Measurements from ENCODE around the gene MEF2C. TPM values are rescaled to one million over a fixed set of nuclear protein-coding genes. Genes with fewer than 3 reads are reported as not detected.
A peak's percentile ranks its signal among the peaks of the same experiment; 100 is the strongest.

MEF2C gene
- total RNA-seq, 4 donors from 2014 or later: 17.3 to 58.0 (median 23.5) TPM

DNA sequence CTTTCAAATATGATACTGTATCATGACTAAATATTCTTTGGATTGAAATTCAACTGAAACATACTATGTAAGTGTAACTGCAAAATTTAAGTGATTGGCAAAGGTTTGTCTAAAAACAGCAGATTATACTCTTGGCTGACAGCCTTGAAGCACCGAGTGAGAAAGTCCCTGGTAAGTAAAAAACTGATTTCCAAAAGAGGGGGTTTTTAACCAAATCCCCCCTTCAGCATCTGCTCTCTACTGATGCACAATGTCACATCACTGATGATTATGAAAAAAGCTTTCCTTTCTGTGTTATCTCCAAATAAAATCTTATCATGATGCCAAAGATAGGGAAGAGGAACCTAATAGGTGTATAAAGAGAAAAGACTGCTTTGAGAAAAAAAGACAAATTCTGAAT is 141.0 kb downstream of the MEF2C start:
- in situ Hi-C loops (cut with MboI; ENCODE audit: low pct_ligation_motif_present in 1 of 4, low pct_unique_long_range_greater_than_20kb in 1 of 4, low sequenced_read_pairs in 3 of 4): loop anchor here in 1 of 4 donors (25.0 kb wide), 1 partner anchor 145 kb away; the partner anchor contains the start of gene MEF2C

DNA sequence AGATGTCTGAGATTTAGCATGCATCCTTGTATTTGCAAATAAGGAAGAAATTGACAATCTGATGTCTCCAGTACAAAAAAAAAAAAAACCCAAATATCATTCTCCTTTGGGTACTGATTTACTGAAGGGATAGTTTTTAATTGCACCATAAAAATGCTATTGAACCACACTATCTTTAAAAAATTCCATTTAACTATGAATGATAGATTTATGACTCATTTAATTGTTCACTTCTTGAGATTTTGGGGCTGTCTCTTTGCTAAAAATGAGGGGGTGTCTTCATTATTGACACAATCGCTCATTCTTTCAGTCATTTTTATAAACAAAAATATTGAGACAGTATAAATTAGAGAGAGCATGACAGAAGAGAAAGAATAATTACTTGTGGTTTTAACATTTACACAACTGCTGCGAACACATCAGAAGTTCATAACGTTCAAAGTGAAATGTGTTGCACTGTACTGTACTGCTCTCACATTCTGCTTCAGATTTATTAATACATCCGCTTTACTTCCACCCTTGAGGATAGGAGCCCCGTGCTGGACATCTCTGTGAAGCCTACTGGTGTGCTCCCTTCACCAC is 142.3 kb downstream of the MEF2C start:
- Histone ChIP-seq H3K36me3 (peaks cover 0 to 12% (median 0%) of the 10 kb centered on the region in 4 donors), H3K4me3 (no peak overlapping the region), H3K27me3 (no peaks in the 10 kb centered on the region), H3K4me1 (peaks cover 0 to 15% (median 4%) of the 10 kb centered on the region in 4 donors), H3K27ac (no peak overlapping the region), H3K9me3 (no peaks in the 10 kb centered on the region)
- intact Hi-C loops (cut with DNase I; ENCODE audit: low total_unique reads): no loop called here
- 71% methylated on average over 5 of the region's 5 CpGs for WGBS, 2 donors (ENCODE audit: low coverage in 1 of 2)
- DNase-seq: no peak
- in situ Hi-C loops (cut with MboI; ENCODE audit: low pct_ligation_motif_present in 1 of 4, low pct_unique_long_range_greater_than_20kb in 1 of 4, low sequenced_read_pairs in 3 of 4): loop anchor here in 1 of 4 donors (25.0 kb wide), 1 partner anchor 147 kb away; the partner anchor contains the start of gene MEF2C
- TF ChIP-seq POLR2AphosphoS5 (IDR thresholded peaks at IDR 0.05) (no peak), POLR2A (IDR thresholded peaks at IDR 0.05) (no peak), EP300 (IDR thresholded peaks at IDR 0.05; ENCODE audit: low read depth) (no peak)
- TF ChIP-seq, protein P1, sequence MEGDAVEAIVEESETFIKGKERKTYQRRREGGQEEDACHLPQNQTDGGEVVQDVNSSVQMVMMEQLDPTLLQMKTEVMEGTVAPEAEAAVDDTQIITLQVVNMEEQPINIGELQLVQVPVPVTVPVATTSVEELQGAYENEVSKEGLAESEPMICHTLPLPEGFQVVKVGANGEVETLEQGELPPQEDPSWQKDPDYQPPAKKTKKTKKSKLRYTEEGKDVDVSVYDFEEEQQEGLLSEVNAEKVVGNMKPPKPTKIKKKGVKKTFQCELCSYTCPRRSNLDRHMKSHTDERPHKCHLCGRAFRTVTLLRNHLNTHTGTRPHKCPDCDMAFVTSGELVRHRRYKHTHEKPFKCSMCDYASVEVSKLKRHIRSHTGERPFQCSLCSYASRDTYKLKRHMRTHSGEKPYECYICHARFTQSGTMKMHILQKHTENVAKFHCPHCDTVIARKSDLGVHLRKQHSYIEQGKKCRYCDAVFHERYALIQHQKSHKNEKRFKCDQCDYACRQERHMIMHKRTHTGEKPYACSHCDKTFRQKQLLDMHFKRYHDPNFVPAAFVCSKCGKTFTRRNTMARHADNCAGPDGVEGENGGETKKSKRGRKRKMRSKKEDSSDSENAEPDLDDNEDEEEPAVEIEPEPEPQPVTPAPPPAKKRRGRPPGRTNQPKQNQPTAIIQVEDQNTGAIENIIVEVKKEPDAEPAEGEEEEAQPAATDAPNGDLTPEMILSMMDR (IDR thresholded peaks at IDR 0.05): no peak

More for the DNA sequence above, 141.0 kb downstream of the MEF2C start:
- intact Hi-C loops (cut with DNase I; ENCODE audit: low total_unique reads): no loop called here
- H3K4me1 ChIP-seq: peaks cover 0 to 13% (median 4%) of the 10 kb centered on the region in 4 donors
- peaks cover 0 to 13% (median 0%) of the 10 kb centered on the region in 4 donors for H3K36me3 ChIP-seq
- no peaks in the 10 kb centered on the region for H3K27me3 ChIP-seq
- H3K27ac ChIP-seq: no peak overlapping the region
- H3K9me3 ChIP-seq: no peaks in the 10 kb centered on the region
- TF ChIP-seq POLR2AphosphoS5 (IDR thresholded peaks at IDR 0.05) (no peak), EP300 (IDR thresholded peaks at IDR 0.05; ENCODE audit: low read depth) (no peak), POLR2A (IDR thresholded peaks at IDR 0.05) (no peak)
- TF ChIP-seq, protein P1 (IDR thresholded peaks at IDR 0.05): no peak
- 44 to 59% methylated on average over 1 of the region's 1 CpG for WGBS, 2 donors (ENCODE audit: low coverage in 1 of 2)
- no peak for DNase-seq
- no peak overlapping the region for H3K4me3 ChIP-seq

DNA sequence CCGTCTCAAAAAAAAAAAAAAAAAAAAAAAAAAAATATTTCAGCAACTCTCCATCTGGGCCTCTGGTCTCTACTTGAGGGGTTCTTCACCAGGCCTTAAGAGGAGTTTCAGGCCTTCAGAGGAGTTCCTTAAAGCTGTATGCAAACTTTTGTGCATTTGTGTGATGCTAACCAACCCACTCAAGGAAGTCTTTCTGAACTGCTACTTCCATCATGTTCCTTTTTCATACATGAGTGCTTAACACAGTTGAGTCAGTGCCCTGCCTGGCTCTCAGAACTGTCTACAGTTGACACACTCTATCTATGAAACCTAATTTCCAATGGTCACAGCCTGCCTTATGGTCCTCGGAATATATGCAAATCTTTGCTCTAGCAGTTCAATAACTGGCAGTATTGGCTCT is 146.5 kb downstream of the MEF2C start:
- in situ Hi-C loops (cut with MboI; ENCODE audit: low pct_ligation_motif_present in 1 of 4, low pct_unique_long_range_greater_than_20kb in 1 of 4, low sequenced_read_pairs in 3 of 4): loop anchor here in 2 of 4 donors (10.0 to 25.0 kb wide), 2 partner anchors 148 to 151 kb away; partner anchors contain the start of gene MEF2C (in 2 of the 2)
- no peak overlapping the region for H3K27ac ChIP-seq
- intact Hi-C loops (cut with DNase I; ENCODE audit: low total_unique reads): no loop called here

DNA sequence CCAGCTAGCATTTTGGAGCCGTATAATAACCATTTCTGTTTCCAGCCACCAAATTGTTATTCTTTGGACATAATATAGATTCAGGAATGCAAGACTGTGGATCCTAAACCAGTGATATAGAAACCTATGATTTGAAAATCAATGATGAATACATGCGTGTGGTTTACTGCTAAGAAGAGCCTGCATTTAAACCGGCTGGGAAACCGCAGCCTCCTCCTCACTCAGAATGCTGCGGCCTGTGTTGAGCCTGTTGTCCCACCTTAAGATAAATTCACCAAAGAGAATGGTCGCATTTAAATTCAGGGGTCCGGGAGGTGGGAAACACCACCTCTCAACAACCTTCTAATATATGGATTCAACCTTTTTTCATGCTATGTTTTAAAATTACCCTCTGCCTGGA is 148.0 kb downstream of the MEF2C start:
- Histone ChIP-seq H3K9me3 (no peaks in the 10 kb centered on the region), H3K27ac (peak overlapping the region; percentile 31 to 76 (median 54)), H3K27me3 (no peaks in the 10 kb centered on the region), H3K4me3 (no peak overlapping the region), H3K36me3 (no peaks in the 10 kb centered on the region), H3K4me1 (peaks cover 0 to 27% (median 0%) of the 10 kb centered on the region in 4 donors)
- intact Hi-C loops (cut with DNase I; ENCODE audit: low total_unique reads) (no loop called here), in situ Hi-C loops (cut with MboI; ENCODE audit: low pct_ligation_motif_present in 1 of 4, low pct_unique_long_range_greater_than_20kb in 1 of 4, low sequenced_read_pairs in 3 of 4) (loop anchor here in 2 of 4 donors (10.0 to 25.0 kb wide), 2 partner anchors 150 to 152 kb away; partner anchors contain the start of gene MEF2C (in 2 of the 2))
- TF ChIP-seq, protein P1 (IDR thresholded peaks at IDR 0.05): no peak
- TF ChIP-seq EP300 (IDR thresholded peaks at IDR 0.05; ENCODE audit: low read depth) (no peak), POLR2AphosphoS5 (IDR thresholded peaks at IDR 0.05) (no peak), POLR2A (IDR thresholded peaks at IDR 0.05) (no peak)
- 77 to 79% methylated on average over 4 to 7 of the region's 7 CpGs for WGBS, 2 donors (ENCODE audit: low coverage in 1 of 2)
- peak; percentile 16 for DNase-seq

More for the DNA sequence above, 146.5 kb downstream of the MEF2C start:
- Histone ChIP-seq H3K4me1 (peaks cover 0 to 25% (median 0%) of the 10 kb centered on the region in 4 donors), H3K27me3 (no peaks in the 10 kb centered on the region), H3K9me3 (no peaks in the 10 kb centered on the region), H3K36me3 (no peaks in the 10 kb centered on the region), H3K4me3 (no peak overlapping the region)
- 78 to 84% methylated on average over 1 of the region's 2 CpGs for WGBS, 2 donors (ENCODE audit: low coverage in 1 of 2)
- TF ChIP-seq POLR2AphosphoS5 (IDR thresholded peaks at IDR 0.05) (no peak), EP300 (IDR thresholded peaks at IDR 0.05; ENCODE audit: low read depth) (no peak), POLR2A (IDR thresholded peaks at IDR 0.05) (no peak)
- TF ChIP-seq, protein P1 (IDR thresholded peaks at IDR 0.05): no peak
- no peak for DNase-seq
